ENCODE results near the gene RCOR1. TPM values are rescaled to one million over a fixed set of nuclear protein-coding genes. Genes with fewer than 3 reads are reported as not detected.

RCOR1 gene
- total RNA-seq, 5 donors from 2014 or later (not counting 1 experiment from before 2014, with no cell fraction given): 17.7 to 25.0 (median 18.7) TPM

- no peaks in the 10 kb centered on the region for H3K4me1 Mint-ChIP-seq
- no peak overlapping the region for H3K4me3 ChIP-seq (ENCODE audit: control insufficient read depth in 1 of 2, extremely low read depth in 1 of 2, low read length in 1 of 2)
- ChIA-PET CTCF (no interaction called here), POLR2A (no interaction called here)
- H3K9me3 ChIP-seq: peaks cover 2% of the 10 kb centered on the region
- peaks cover 0 to 7% (median 4%) of the 10 kb centered on the region in 3 donors for H3K9me3 Mint-ChIP-seq
- peaks cover 6% of the 10 kb centered on the region for H3K36me3 Mint-ChIP-seq
- no peaks in the 10 kb centered on the region for H3K27me3 ChIP-seq (replicated peaks in 1 of 2; ENCODE audit: control insufficient read depth in 2 of 2, extremely low read depth in 1 of 2, insufficient read depth in 2 of 2, low read length in 1 of 2)
- DNase-seq (no peak), ATAC-seq (replicated peaks in 1 of 4) (no peak)
- H3K27me3 Mint-ChIP-seq: no peaks in the 10 kb centered on the region
- H3K27ac ChIP-seq (ENCODE audit: low read length): no peak overlapping the region
- H3K4me1 ChIP-seq (ENCODE audit: control insufficient read depth in 1 of 2, extremely low read depth in 1 of 2, insufficient read depth in 2 of 2, low read length in 2 of 2): no peaks in the 10 kb centered on the region
- no peak overlapping the region for H3K27ac Mint-ChIP-seq
- 93% methylated on average over 3 of the region's 11 CpGs for WGBS (ENCODE audit: insufficient coverage)
- no peak overlapping the region for H3K4me3 Mint-ChIP-seq
- H3K36me3 ChIP-seq (ENCODE audit: control insufficient read depth in 2 of 2, extremely low read depth in 1 of 2, insufficient read depth in 1 of 2, low read length in 1 of 2): no peaks in the 10 kb centered on the region
Observed at GRCh38 chr14:102738373-102739189, 146.1 kb downstream of the RCOR1 start.

GRCh38 chr14:102739190-102739469 lies 146.7 kb downstream of the RCOR1 start:
- DNase-seq (no peak), ATAC-seq (replicated peaks in 1 of 4) (no peak)
- Mint-ChIP-seq H3K36me3 (peaks cover 4% of the 10 kb centered on the region), H3K27ac (no peak overlapping the region), H3K9me3 (peaks cover 0 to 7% (median 4%) of the 10 kb centered on the region in 3 donors), H3K27me3 (no peaks in the 10 kb centered on the region), H3K4me1 (no peaks in the 10 kb centered on the region), H3K4me3 (no peak overlapping the region)
- 86% methylated on average over 3 of the region's 3 CpGs for WGBS (ENCODE audit: insufficient coverage)
- ChIA-PET POLR2A (no interaction called here), CTCF (no interaction called here)
- Histone ChIP-seq H3K9me3 (peaks cover 2% of the 10 kb centered on the region), H3K27ac (ENCODE audit: low read length) (no peak overlapping the region), H3K4me1 (ENCODE audit: control insufficient read depth in 1 of 2, extremely low read depth in 1 of 2, insufficient read depth in 2 of 2, low read length in 2 of 2) (no peaks in the 10 kb centered on the region), H3K27me3 (replicated peaks in 1 of 2; ENCODE audit: control insufficient read depth in 2 of 2, extremely low read depth in 1 of 2, insufficient read depth in 2 of 2, low read length in 1 of 2) (no peaks in the 10 kb centered on the region), H3K36me3 (ENCODE audit: control insufficient read depth in 2 of 2, extremely low read depth in 1 of 2, insufficient read depth in 1 of 2, low read length in 1 of 2) (no peaks in the 10 kb centered on the region), H3K4me3 (ENCODE audit: control insufficient read depth in 1 of 2, extremely low read depth in 1 of 2, low read length in 1 of 2) (no peak overlapping the region)

GRCh38 chr14:102746634-102747438 lies 154.4 kb downstream of the RCOR1 start:
- Mint-ChIP-seq H3K9me3 (peaks cover 0 to 4% (median 3%) of the 10 kb centered on the region in 3 donors), H3K36me3 (peaks cover 4% of the 10 kb centered on the region), H3K27me3 (no peaks in the 10 kb centered on the region), H3K27ac (no peak overlapping the region), H3K4me3 (no peak overlapping the region), H3K4me1 (no peaks in the 10 kb centered on the region)
- Histone ChIP-seq H3K9me3 (no peaks in the 10 kb centered on the region), H3K27ac (ENCODE audit: low read length) (no peak overlapping the region), H3K4me1 (ENCODE audit: control insufficient read depth in 1 of 2, extremely low read depth in 1 of 2, insufficient read depth in 2 of 2, low read length in 2 of 2) (no peaks in the 10 kb centered on the region), H3K4me3 (ENCODE audit: control insufficient read depth in 1 of 2, extremely low read depth in 1 of 2, low read length in 1 of 2) (no peak overlapping the region), H3K36me3 (ENCODE audit: control insufficient read depth in 2 of 2, extremely low read depth in 1 of 2, insufficient read depth in 1 of 2, low read length in 1 of 2) (no peaks in the 10 kb centered on the region), H3K27me3 (replicated peaks in 1 of 2; ENCODE audit: control insufficient read depth in 2 of 2, extremely low read depth in 1 of 2, insufficient read depth in 2 of 2, low read length in 1 of 2) (no peaks in the 10 kb centered on the region)
- WGBS (ENCODE audit: insufficient coverage): 92% methylated on average over 20 of the region's 28 CpGs
- POLR2A ChIA-PET: no interaction called here
- no peak for ATAC-seq (replicated peaks in 1 of 4)
- CTCF ChIA-PET: no interaction called here
- no peak for DNase-seq

GRCh38 chr14:102748806-102749205 lies 156.4 kb downstream of the RCOR1 start:
- Histone ChIP-seq H3K9me3 (no peaks in the 10 kb centered on the region), H3K4me3 (ENCODE audit: control insufficient read depth in 1 of 2, extremely low read depth in 1 of 2, low read length in 1 of 2) (no peak overlapping the region), H3K36me3 (ENCODE audit: control insufficient read depth in 2 of 2, extremely low read depth in 1 of 2, insufficient read depth in 1 of 2, low read length in 1 of 2) (no peaks in the 10 kb centered on the region), H3K27ac (ENCODE audit: low read length) (no peak overlapping the region), H3K27me3 (replicated peaks in 1 of 2; ENCODE audit: control insufficient read depth in 2 of 2, extremely low read depth in 1 of 2, insufficient read depth in 2 of 2, low read length in 1 of 2) (no peaks in the 10 kb centered on the region), H3K4me1 (ENCODE audit: control insufficient read depth in 1 of 2, extremely low read depth in 1 of 2, insufficient read depth in 2 of 2, low read length in 2 of 2) (no peaks in the 10 kb centered on the region)
- no peaks in the 10 kb centered on the region for H3K4me1 Mint-ChIP-seq
- H3K9me3 Mint-ChIP-seq: no peaks in the 10 kb centered on the region
- ChIA-PET CTCF (no interaction called here), POLR2A (no interaction called here)
- no peaks in the 10 kb centered on the region for H3K27me3 Mint-ChIP-seq
- ATAC-seq (replicated peaks in 1 of 4) (no peak), DNase-seq (no peak)
- no peaks in the 10 kb centered on the region for H3K36me3 Mint-ChIP-seq
- no peak overlapping the region for H3K4me3 Mint-ChIP-seq
- whole genome bisulfite sequencing (ENCODE audit: insufficient coverage): 87% methylated on average over 3 of the region's 8 CpGs
- no peak overlapping the region for H3K27ac Mint-ChIP-seq

- peaks cover 0 to 1% (median 0%) of the 10 kb centered on the region in 3 donors for H3K4me1 Mint-ChIP-seq
- no peaks in the 10 kb centered on the region for H3K27me3 Mint-ChIP-seq
- WGBS (ENCODE audit: insufficient coverage): 94% methylated on average over 30 of the region's 33 CpGs
- POLR2A ChIA-PET: no interaction called here
- no peaks in the 10 kb centered on the region for H3K36me3 ChIP-seq (ENCODE audit: control insufficient read depth in 2 of 2, extremely low read depth in 1 of 2, insufficient read depth in 1 of 2, low read length in 1 of 2)
- no peak overlapping the region for H3K27ac ChIP-seq (ENCODE audit: low read length)
- no peak overlapping the region for H3K27ac Mint-ChIP-seq
- H3K4me3 Mint-ChIP-seq: no peak overlapping the region
- H3K27me3 ChIP-seq (replicated peaks in 1 of 2; ENCODE audit: control insufficient read depth in 2 of 2, extremely low read depth in 1 of 2, insufficient read depth in 2 of 2, low read length in 1 of 2): no peaks in the 10 kb centered on the region
- H3K4me1 ChIP-seq (ENCODE audit: control insufficient read depth in 1 of 2, extremely low read depth in 1 of 2, insufficient read depth in 2 of 2, low read length in 2 of 2): no peaks in the 10 kb centered on the region
- no peak overlapping the region for H3K4me3 ChIP-seq (ENCODE audit: control insufficient read depth in 1 of 2, extremely low read depth in 1 of 2, low read length in 1 of 2)
- no peaks in the 10 kb centered on the region for H3K9me3 ChIP-seq
- no peaks in the 10 kb centered on the region for H3K36me3 Mint-ChIP-seq
- CTCF ChIA-PET: no interaction called here
- ATAC-seq (replicated peaks in 1 of 4): no peak
- no peaks in the 10 kb centered on the region for H3K9me3 Mint-ChIP-seq
- DNase-seq: no peak
Observed at GRCh38 chr14:102749393-102750305, 157.2 kb downstream of the RCOR1 start.

- Mint-ChIP-seq H3K4me3 (no peak overlapping the region), H3K27me3 (no peaks in the 10 kb centered on the region), H3K4me1 (peaks cover 0 to 1% (median 0%) of the 10 kb centered on the region in 3 donors), H3K9me3 (no peaks in the 10 kb centered on the region), H3K36me3 (no peaks in the 10 kb centered on the region), H3K27ac (no peak overlapping the region)
- H3K4me3 ChIP-seq (ENCODE audit: control insufficient read depth in 1 of 2, extremely low read depth in 1 of 2, low read length in 1 of 2): no peak overlapping the region
- no peak overlapping the region for H3K27ac ChIP-seq (ENCODE audit: low read length)
- DNase-seq: no peak
- no peaks in the 10 kb centered on the region for H3K36me3 ChIP-seq (ENCODE audit: control insufficient read depth in 2 of 2, extremely low read depth in 1 of 2, insufficient read depth in 1 of 2, low read length in 1 of 2)
- WGBS (ENCODE audit: insufficient coverage): 100% methylated on average over 11 of the region's 14 CpGs
- H3K27me3 ChIP-seq (replicated peaks in 1 of 2; ENCODE audit: control insufficient read depth in 2 of 2, extremely low read depth in 1 of 2, insufficient read depth in 2 of 2, low read length in 1 of 2): no peaks in the 10 kb centered on the region
- ChIA-PET POLR2A (no interaction called here), CTCF (interaction anchor here in 1 of 2 donors (0.5 kb wide), 1 partner anchor 924 kb away, joined by 3 read pairs; no protein-coding TSS in a partner anchor)
- no peak for ATAC-seq (replicated peaks in 1 of 4)
- no peaks in the 10 kb centered on the region for H3K9me3 ChIP-seq
- no peaks in the 10 kb centered on the region for H3K4me1 ChIP-seq (ENCODE audit: control insufficient read depth in 1 of 2, extremely low read depth in 1 of 2, insufficient read depth in 2 of 2, low read length in 2 of 2)
Observed at GRCh38 chr14:102750376-102750775, 157.9 kb downstream of the RCOR1 start.

All from T-cell (primary cell).